ENCODE measurements around the gene LPP.

GRCh38 chr3:188518835-188519452, 365.0 kb downstream of the LPP start:
- TF ChIP-seq POLR2AphosphoS5 (IDR thresholded peaks at IDR 0.05; ENCODE audit: low read depth, low read length) (no peak), POLR2A (IDR thresholded peaks at IDR 0.05; ENCODE audit: low read depth, low read length) (no peak), SPI1 (IDR thresholded peaks at IDR 0.05; ENCODE audit: low read depth, low read length) (no peak), TAF1 (IDR thresholded peaks at IDR 0.05; ENCODE audit: low read depth, low read length) (no peak)

Measured in GM12891 (cell line).